GM19324 (cell line): ENCODE data around the gene MUC4.
A peak's percentile ranks its signal among the peaks of the same experiment; 100 is the strongest.

ENCODE experiments used
- ATAC-seq: cut with Tn5 transposase; IDR thresholded peaks from one replicate; pipeline ENCODE4 v1.9.1; 2021; ENCODE audit warnings: mild to moderate bottlenecking, moderate library complexity; ENCODE audit not compliant: unreplicated experiment, low FRiP score

Gene MUC4, protein sequence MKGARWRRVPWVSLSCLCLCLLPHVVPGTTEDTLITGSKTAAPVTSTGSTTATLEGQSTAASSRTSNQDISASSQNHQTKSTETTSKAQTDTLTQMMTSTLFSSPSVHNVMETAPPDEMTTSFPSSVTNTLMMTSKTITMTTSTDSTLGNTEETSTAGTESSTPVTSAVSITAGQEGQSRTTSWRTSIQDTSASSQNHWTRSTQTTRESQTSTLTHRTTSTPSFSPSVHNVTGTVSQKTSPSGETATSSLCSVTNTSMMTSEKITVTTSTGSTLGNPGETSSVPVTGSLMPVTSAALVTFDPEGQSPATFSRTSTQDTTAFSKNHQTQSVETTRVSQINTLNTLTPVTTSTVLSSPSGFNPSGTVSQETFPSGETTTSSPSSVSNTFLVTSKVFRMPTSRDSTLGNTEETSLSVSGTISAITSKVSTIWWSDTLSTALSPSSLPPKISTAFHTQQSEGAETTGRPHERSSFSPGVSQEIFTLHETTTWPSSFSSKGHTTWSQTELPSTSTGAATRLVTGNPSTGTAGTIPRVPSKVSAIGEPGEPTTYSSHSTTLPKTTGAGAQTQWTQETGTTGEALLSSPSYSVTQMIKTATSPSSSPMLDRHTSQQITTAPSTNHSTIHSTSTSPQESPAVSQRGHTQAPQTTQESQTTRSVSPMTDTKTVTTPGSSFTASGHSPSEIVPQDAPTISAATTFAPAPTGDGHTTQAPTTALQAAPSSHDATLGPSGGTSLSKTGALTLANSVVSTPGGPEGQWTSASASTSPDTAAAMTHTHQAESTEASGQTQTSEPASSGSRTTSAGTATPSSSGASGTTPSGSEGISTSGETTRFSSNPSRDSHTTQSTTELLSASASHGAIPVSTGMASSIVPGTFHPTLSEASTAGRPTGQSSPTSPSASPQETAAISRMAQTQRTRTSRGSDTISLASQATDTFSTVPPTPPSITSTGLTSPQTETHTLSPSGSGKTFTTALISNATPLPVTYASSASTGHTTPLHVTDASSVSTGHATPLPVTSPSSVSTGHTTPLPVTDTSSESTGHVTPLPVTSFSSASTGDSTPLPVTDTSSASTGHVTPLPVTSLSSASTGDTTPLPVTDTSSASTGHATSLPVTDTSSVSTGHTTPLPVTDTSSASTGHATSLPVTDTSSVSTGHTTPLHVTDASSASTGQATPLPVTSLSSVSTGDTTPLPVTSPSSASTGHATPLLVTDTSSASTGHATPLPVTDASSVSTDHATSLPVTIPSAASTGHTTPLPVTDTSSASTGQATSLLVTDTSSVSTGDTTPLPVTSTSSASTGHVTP (N-terminal part only)

DNA sequence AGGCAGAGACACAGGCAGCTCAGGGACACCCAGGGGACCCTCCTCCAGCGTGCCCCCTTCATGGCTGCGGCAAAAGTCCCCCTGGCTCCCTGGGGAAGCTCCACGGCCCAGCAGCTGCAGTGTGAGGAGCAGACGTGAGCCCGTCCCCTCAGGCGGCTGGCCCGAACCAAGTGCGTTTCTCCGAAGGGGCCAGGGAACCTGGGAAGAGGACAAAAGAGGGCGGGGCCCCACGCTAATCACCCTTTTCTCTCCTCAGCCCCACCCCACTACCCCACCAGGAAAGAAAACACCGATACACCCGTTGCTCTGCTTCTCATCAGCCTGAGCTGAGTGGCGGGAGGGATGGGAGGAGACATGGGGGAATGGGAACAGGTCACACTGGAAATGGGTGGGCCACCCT lies at the start of gene MUC4:
TSS of gene MUC4 (minus strand) at position 174 of the 400 bp plus-strand sequence. CDS start at position 62, 112 bp downstream.
- no peak for ATAC-seq

DNA sequence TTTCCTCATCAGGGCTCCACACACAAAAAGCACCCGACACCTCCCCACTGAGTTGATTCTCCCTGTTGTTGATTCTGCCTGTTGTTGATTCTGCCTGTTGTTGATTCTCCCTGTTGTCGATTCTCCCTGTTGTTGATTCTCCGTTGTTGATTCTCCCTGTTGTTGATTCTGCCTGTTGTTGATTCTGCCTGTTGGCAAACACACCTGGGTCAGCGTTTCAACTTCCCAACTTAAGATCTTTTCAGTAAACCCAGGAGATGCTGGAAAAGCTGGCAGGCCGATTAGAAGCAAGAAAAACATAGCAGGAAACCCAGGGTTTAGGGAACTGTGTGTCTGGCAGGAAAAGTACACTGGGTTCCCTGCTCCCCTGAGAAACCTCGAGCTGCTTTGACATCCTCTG lies 48.7 kb upstream of the MUC4 start:
- ATAC-seq: no peak

DNA sequence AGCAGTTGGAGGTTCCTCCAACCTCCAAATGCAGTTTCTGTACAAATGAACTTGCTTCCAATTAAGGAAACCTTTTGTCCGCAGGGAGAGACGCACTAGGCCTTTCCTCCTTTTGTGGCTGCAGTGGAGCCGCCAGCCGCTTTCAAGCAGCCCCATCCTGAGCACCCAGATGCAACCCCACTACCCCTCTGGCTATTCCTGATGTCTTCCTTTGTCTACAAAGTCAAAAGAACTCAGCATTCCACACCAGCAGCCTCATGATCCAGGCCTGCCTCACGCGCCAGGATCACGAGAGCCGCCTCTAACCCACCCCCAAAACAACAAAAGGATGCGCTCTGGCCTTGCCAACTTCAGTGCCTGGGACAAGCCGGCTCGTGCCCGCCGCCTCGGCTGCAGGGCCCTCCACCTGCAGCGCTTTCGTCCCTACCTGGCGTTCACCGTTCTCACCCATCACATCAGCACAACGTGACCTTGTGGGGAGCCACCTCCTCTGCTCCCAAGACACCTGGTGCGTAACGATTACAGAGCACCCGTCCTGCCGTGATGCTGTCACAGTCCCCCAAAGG lies 48.2 kb upstream of the MUC4 start:
- ATAC-seq: no peak

DNA sequence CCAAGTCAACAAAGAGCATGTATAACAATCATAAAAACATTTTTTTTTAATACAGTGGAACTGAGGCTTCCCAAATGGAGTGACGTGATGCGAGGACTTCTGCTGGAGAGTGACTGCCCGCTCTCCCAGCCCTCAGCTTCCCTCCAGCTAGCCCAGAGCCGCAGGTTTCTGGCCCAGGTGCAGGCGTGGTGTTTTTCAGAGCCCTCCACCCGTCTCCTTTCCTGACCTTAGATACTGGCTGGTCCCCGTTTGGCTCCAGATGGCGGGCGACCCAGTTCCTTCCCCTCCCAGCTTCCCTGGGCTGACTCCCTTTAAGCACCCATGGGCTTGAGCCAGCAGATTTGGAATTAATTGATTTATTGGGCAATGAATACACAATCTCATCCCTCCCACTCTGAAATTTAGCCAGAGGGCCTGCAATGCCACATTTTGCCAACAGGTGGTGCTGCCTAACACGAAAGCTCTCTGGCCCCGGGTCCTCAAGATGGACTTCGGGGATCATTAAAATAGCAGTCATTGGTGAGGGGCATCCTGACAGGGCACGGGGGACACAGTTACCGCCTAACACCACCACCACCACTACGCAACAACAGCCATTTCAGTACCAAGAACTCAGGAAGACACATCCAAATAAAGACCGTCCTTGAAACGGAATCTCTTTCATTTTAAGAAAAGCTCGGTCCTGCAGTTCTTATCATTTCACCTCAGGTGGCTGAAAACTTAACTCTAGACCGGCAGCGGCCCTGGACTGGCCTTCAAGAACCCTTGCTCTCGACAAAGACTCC lies 47.5 kb upstream of the MUC4 start:
- no peak for ATAC-seq

DNA sequence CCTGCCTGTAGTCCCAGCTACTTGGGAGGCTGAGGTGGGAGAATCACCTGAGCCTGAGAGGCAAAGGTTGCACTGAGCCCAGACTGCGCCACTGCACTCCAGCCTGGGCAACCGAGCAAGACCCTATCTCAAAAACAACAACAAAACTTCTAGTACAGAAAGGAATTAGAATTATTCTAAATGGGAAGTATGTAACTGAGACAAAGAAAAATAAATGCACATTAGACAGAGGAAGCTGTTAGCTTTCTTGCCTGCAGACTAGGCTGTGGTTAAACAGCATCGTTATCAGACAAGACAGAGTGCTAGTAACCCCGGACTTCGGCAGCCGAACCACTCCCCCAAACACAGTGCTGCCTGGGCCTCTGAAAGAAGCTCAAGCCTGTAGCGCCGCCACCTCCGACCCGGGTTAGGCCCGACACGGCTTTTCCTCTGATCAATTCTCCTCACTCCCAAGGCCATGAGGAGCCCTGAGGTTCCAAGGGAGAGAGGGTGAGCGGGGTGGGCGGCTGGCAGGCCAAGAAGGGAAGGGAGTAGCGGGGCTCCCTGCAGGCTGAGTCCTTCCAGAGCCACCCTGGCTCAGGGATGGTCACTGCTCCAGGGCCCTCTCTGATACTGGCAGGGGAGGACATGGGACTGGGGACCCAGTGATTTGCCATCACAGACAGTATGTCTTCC lies 44.8 kb upstream of the MUC4 start:
- no peak for ATAC-seq

DNA sequence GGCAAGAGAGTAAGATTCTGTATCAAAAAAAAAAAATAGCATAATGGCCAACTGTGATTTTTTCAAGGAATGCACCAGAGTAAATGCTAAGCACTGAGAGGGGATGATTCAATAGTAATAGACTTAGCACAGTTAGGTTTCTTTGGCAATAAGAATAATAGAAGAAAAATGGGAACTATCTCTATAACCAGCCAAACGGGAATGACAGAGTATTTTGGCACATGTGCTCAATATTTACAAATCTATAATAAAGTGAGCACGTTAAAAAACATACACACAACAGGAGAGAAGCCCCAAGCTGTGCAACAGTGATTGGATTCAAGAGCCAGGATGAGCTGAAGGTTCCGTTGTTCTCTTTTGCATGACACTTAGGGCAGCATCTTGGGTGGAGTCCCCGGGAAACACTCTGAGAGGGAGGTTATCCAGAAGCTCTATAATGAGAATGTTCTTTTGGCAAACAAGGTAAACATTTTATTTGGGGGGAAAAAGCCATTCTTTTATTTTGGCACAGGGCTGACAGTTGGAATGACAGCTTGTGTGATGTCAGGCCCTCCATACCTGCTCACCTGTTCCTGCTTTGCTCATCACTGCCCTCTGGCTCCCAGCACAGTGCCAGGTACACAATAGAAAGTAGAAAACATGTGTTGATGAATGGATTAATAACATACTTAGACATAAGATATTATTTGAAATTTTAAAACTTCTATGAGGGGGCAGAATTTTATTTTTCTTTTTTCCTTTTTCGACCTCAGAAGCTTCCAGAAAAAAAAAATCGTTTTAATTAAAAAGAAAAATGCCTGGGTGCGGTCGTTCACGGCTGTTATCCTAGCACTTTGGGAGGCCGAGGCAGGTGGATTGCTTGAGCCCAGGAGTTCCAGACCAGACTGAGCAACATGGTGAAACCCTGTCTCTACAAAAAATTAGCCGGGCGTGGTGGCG lies 44.0 kb upstream of the MUC4 start:
- no peak for ATAC-seq

DNA sequence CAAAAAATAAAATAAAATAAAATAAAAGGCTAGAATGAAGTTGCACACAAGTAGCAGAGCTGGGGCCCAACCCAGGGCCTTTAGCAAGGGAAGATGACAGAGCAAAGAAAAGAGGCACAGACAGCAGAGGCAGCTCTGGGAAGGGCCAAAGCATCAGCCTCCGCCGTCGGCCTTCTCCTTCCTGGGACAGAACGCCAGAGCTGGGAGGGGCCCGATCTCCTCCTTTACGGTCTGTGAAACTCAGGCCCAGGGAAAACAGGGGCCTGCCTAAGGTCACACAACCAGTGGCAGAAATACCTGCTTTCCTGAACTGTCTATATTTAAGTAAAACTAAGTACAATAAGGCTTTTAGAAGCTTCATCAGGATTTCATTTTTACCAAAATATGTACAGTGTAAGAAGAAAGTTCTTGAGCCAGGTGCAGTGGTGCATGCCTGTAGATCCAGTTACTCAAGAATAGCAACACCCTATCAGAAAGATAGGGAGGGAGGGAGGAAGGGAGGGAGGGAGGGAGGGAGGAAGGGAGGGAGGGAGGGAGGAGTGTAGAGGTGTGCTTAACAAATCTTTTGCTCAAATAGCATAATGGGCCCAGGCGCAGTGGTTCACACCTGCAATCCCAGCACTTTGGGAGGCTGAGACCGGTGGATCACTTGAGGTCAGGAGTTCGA lies 43.0 kb upstream of the MUC4 start:
- no peak for ATAC-seq

DNA sequence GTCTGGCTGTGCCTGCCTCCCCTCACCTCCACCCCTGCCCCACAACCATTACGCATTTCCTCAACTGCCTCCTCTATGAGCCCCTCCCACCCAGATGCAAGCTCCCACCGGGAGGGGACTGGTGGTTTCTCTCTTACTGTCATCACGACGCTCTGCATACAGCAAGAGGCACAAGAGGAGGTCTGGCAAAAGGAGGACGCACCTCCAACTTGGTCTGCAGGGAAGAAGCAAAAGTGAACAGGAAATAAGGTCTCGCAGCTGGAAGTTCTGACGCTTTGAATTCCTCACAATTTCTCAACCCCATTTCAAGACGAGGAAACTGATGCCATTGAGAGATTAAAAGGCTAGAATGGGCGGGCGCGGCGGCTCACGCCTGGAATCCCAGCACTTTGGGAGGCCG lies 42.3 kb upstream of the MUC4 start:
- ATAC-seq: no peak

DNA sequence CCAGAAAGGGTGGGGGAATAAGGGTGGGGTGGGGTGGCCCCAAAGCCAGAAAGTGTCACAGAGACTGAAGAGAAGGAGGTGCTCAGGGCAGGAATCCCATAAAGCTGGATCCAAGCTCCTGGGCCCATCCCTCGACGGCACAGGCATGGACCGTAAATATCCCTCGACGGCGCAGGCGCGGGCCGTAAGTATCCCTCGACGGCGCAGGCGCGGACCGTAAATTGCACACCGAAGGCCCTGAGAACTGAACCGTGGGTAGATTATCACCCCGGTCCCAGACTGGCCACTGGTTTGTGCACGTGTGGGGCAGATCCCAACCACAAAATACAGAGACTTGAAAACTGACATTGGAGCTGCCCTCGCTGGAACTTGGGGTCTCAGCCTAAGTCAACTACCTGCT lies 41.3 kb upstream of the MUC4 start:
- ATAC-seq: no peak

DNA sequence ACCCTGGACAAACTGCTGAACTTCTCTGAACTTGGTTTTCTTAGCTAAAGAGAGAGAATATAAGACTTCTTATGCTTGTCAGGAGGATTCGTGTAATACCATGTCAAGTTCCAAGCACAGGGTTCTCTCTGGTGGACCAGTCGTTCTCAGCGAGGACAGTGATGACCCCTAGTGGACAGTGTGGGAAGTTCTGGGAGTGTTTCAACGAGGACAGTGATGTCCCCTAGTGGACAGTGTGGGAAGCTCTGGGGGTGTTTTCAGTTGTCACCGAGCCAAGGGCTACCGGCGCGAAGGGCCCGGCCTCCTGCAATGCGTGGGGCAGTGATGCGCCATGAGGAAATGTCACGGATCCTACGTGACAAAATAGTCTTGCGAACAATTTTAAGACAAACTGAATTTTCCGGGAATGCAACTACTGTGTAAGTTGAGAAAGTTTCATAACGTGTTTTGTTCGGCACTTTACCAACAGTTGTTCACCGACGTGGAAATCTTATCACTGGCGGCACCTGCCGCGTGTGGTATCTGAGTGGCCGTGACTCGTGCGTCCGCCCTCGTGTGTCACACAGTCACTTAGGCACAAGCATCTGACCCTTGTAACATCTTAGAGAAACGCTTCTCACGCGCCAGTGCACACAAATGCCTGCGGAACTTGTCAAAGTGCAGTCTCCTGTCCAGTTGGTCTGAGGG lies 39.3 kb upstream of the MUC4 start:
- peak; percentile 57 for ATAC-seq

DNA sequence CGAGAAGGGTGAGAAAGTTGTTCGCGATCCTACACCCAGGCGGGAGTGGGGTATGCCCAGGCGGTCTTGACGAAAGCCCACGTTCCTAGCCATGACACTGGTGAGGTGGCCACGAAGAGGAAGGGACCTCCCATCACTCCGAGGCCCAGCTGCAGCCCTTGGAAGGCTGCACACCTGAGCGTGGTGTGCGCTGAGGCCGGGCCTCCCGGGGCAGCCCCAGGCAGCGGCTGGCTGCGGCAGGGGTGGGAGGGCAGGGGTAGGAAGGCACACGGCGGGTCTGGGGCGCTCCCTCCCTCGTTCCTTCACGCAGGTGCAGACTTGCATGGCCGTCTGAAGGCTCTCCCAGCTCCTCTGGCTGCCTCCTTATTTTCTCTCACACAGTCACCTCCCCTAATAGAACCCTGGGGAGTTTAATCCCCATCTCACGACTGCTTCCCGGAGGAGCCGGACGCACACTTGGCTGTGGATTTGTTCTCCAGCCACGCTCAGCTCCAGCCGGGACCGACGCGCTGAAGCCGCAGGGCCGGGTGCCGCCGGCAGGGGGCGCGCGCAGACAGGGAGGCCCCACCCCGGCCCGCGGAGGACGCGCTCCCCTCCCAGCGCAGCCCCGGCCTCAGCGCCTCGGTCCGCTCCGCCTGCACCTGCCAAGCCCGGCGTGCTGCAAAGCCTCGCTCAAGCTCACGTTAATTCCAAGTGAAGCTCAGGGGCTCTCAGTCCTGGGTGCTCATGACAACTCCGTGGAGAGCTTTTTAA lies 37.8 kb upstream of the MUC4 start:
- ATAC-seq: no peak

DNA sequence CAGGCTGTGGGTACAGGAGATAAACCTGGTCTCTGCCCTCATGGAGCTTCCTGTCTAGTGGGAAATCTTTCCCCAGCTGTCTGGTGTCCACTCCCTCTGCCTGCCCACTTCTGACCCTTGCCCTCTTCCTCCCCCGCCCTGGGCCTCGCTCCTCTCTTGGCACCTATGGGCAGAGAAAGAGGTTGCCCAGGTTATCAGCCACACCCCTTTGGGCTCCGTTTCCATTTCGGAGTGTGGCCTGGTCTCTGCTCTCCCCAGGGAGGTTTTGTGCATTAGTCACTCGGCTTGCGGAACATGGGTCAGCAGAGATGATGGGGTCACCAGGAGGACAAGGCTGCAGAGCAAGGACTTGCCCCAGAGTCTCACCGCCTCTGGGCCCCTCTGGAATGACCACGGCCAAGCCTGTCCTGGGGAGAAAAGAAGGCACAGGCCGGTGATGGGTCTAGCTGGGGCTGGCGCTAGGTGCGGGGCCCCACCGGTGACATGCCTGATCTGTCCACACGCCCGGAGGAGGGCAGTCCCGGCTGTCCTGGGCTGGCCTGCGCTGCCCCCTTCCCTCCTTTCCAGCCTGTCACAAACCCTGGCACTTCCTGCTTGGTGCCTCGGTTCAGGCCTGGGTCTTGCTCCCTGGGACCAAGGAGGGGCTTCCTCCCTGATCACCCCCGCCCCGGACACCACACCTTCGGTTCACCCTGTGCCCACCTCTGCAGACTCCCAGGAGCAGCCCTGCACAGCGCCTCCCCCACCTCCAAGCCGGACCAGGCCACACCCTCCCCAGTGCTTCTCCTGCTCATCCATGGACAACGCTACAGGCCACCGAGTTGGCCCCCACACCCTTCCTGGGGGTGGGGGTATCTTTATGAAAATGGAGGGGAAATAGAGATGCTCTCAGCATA lies 35.6 kb upstream of the MUC4 start:
- ATAC-seq: no peak

DNA sequence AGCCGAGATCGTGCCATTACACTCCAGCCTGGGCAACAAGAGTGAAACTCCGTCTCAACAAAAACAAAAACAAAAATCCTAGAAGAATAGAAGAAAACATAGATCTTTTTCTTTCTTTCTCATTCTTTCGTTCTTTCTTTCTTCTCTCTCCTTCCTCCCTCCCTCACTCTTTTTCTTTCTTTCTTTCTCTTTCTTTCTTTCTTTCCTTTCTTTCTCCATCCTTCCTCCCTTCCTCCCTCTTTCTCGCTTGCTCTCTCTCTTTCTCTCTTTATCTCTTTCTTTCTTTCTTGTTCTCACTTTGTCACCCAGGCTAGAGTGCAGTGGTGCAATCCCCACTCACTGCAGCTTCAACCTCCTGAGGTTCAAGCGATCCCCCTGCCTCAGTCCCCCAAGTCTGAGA lies 33.8 kb upstream of the MUC4 start:
- ATAC-seq: no peak

DNA sequence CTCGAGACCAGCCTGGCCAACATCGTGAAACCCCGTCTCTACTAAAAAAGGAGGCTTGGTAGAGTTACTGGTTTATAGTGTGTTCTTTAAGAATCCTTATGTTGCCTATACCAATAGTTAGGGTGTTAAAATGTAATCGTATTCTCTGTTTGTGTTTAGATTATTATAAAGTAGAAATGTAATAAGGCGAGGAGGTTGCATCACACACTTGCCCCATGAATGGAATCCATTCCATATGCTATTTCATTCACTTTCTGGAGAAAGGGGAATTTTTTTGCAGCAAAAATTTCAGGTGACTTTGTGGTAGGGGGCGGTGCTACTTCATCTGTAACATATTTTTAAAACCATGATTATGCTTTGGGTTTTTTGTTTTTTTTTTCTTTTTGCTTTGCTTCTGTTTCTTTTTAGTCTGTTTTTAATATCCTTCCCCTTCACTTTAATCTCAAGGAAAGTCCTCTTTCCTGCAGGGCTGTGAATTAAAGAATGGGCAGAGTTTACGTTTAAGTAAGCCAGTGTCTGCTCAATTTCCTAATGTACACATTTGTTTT lies 33.0 kb upstream of the MUC4 start:
- ATAC-seq: no peak
